M059J (cell line): Measurements from ENCODE around the gene PDE4DIP. TPM values are rescaled to one million over a fixed set of nuclear protein-coding genes. Genes with fewer than 3 reads are reported as not detected.

Experiments
- total RNA-seq: library from RNA; depleted of rRNA; stranded (reverse); fragments of >200 nt; shearing (Covaris generic); gene quantifications from 2 replicates; pipeline ENCODE4 v1.2.3, GENCODE V29; 2014; rRNA removed

The PDE4DIP gene
- total RNA-seq, 1 experiment from 2014 or later: 38.6 TPM

Other genes starting within 250 kb of the PDE4DIP start
- 15.7 and 21.1 TPM in 2 replicates for gene NBPF14, start 248.4 kb upstream of the PDE4DIP start, total RNA-seq
- gene NUDT4B, start 95.7 kb upstream of the PDE4DIP start, total RNA-seq: 10.7 and 31.9 TPM in 2 replicates